Thyroid gland (tissue), 4 donors: Measurements from ENCODE around the gene RDX.

Experiments used
- CTCF ChIP-seq, 6 experiments: fragments of 200-600 bp in 3 of 6; fragments of 450-650 bp in 3 of 6; sonication (generic) in 3 of 6; IDR thresholded peaks; one replicate each; pipeline ENCODE4 v1.5.1; 2016 to 2019; ENCODE audit warnings: antibody characterized with exemption in 6 of 6, mild to moderate bottlenecking in 2 of 6, inconsistent platforms in 1 of 6, moderate library complexity in 1 of 6
- POLR2A ChIP-seq, 2 donors: fragments of 450-650 bp; IDR thresholded peaks; one replicate each; pipeline ENCODE4 v1.6.1; 2017; ENCODE audit warnings: antibody characterized with exemption in 2 of 2, mild to moderate bottlenecking in 2 of 2, moderate library complexity in 1 of 2

GRCh38 chr11:110345743-110346142 is 49.3 kb upstream of the RDX start:
- no peak for TF ChIP-seq CTCF (IDR thresholded peaks at IDR 0.05)
- TF ChIP-seq POLR2A (IDR thresholded peaks at IDR 0.05) = no peak
